Mesendoderm (in vitro differentiated cells): Measurements from ENCODE around the gene PABPC1L2A. TPM values are rescaled to one million over a fixed set of nuclear protein-coding genes. Genes with fewer than 3 reads are reported as not detected.
"Not testable (repeated sequence)": the region's sequence is repeated elsewhere in the genome, so short reads cannot be mapped to it uniquely, and the experiment has no call there.

Experiments
- DNase-seq: peaks from one replicate; pipeline ENCODE4 v3.0.0; 2013
- H2AK5ac ChIP-seq: 2 replicates; pipeline ENCODE4 v1.6.1; 2013; ENCODE audit warnings: low read length, inconsistent platforms
- H2BK120ac ChIP-seq: 2 replicates; pipeline ENCODE4 v1.6.1; 2013; ENCODE audit warnings: low read depth, mild to moderate bottlenecking, low read length, moderate library complexity, mixed read lengths
- H2BK15ac ChIP-seq: replicated peaks from 2 replicates; pipeline ENCODE4 v1.6.1; 2013; ENCODE audit warnings: low read depth, mild to moderate bottlenecking, moderate library complexity
- H2BK5ac ChIP-seq: 2 replicates; pipeline ENCODE4 v1.6.1; 2013; ENCODE audit warnings: low read length, inconsistent platforms
- H3K18ac ChIP-seq: 2 replicates; pipeline ENCODE4 v1.6.1; 2013; ENCODE audit warnings: mild to moderate bottlenecking, low read length, mixed read lengths
- H3K23ac ChIP-seq: one replicate; pipeline ENCODE4 v1.6.1; 2013; ENCODE audit warnings: low read length
- H3K27ac ChIP-seq: 2 replicates; pipeline ENCODE4 v1.5.1; 2013; ENCODE audit warnings: low read depth, mild to moderate bottlenecking, inconsistent platforms, low read length, moderate library complexity
- H3K27me3 ChIP-seq: 2 replicates; pipeline ENCODE4 v1.6.1; 2013; ENCODE audit warnings: low read length, control low read depth, mild to moderate bottlenecking, inconsistent platforms; ENCODE audit not compliant: insufficient read depth, poor library complexity
- H3K36me3 ChIP-seq: 2 replicates; pipeline ENCODE4 v1.6.1; 2013; ENCODE audit warnings: low read length, inconsistent platforms; ENCODE audit not compliant: control insufficient read depth, insufficient read depth
- H3K4ac ChIP-seq: one replicate; pipeline ENCODE4 v1.6.1; 2013; ENCODE audit warnings: low read depth, mild to moderate bottlenecking, low read length, moderate library complexity
- H3K4me1 ChIP-seq: 2 replicates; pipeline ENCODE4 v1.6.1; 2013; ENCODE audit warnings: low read depth, low read length, inconsistent platforms; ENCODE audit not compliant: control insufficient read depth
- H3K4me2 ChIP-seq: 2 replicates; pipeline ENCODE4 v1.6.1; 2013; ENCODE audit warnings: low read length
- H3K4me3 ChIP-seq: 2 replicates; pipeline ENCODE4 v1.5.1; 2013; ENCODE audit warnings: mild to moderate bottlenecking, low read length
- H3K56ac ChIP-seq: one replicate; pipeline ENCODE4 v1.6.1; 2013; ENCODE audit warnings: low read length
- H3K79me1 ChIP-seq: 2 replicates; pipeline ENCODE4 v1.6.1; 2013; ENCODE audit warnings: low read length, inconsistent platforms
- H3K79me2 ChIP-seq: 2 replicates; pipeline ENCODE4 v1.6.1; 2013; ENCODE audit warnings: mild to moderate bottlenecking, low read length; ENCODE audit not compliant: control insufficient read depth, insufficient read depth
- H3K9ac ChIP-seq: 2 replicates; pipeline ENCODE4 v1.6.1; 2013; ENCODE audit warnings: low read length, inconsistent platforms
- H4K5ac ChIP-seq: one replicate; pipeline ENCODE4 v1.6.1; 2013; ENCODE audit warnings: low read length
- H4K8ac ChIP-seq: one replicate; pipeline ENCODE4 v1.6.1; 2013; ENCODE audit warnings: low read depth, mild to moderate bottlenecking, control low read depth, low read length, moderate library complexity
- WGBS: extraction: QIAGEN DNeasy Blood & Tissue Kit; methylation state at CpG from one replicate; pipeline ENCODE4 v1.1.7; 2013; ENCODE audit warnings: low lambda C conversion rate, missing lambda C conversion rate; ENCODE audit not compliant: insufficient coverage; ENCODE audit errors: extremely low coverage; 5-methylcytosine and 5-hydroxymethylcytosine counted together
- polyA plus RNA-seq, 2 experiments: library from polyadenylated mRNA; stranded (reverse); fragments of 200-250 nt; gene quantifications; one replicate each; pipeline ENCODE4 v1.2.3, GENCODE V29; 2013

Gene PABPC1L2A
- polyA plus RNA-seq (2013, experiment 1 of 2): 0.13 TPM
- polyA plus RNA-seq (2013, experiment 2 of 2): 0.04 TPM

GRCh38 chrX:73079024-73079562 lies at the start of gene PABPC1L2A:
Gene PABPC1L2A (minus strand): TSS chrX:73079512. CDS start chrX:73079386, 126 bp downstream.
- H3K4ac ChIP-seq, H4K8ac ChIP-seq, H4K5ac ChIP-seq, H3K36me3 ChIP-seq, H3K4me2 ChIP-seq, H2AK5ac ChIP-seq, H3K27me3 ChIP-seq, H3K9ac ChIP-seq, H3K79me1 ChIP-seq, H3K4me1 ChIP-seq, H2BK15ac ChIP-seq, H3K23ac ChIP-seq, H3K4me3 ChIP-seq, H3K27ac ChIP-seq, H3K56ac ChIP-seq, H2BK5ac ChIP-seq, H3K79me2 ChIP-seq, DNase-seq, H2BK120ac ChIP-seq, H3K18ac ChIP-seq: not testable (repeated sequence)
- WGBS: no CpG with 5 or more reads among the region's 45 CpGs

- H3K4me2 ChIP-seq: no peak overlapping the region
- H4K8ac ChIP-seq: no peak overlapping the region
- no peak overlapping the region for H3K4me3 ChIP-seq
- no CpG with 5 or more reads among the region's 23 CpGs for WGBS
- no peak overlapping the region for H2BK120ac ChIP-seq
- no peak overlapping the region for H4K5ac ChIP-seq
- no peak overlapping the region for H3K23ac ChIP-seq
- H3K79me2 ChIP-seq: no peaks in the 10 kb centered on the region
- H3K36me3 ChIP-seq: no peaks in the 10 kb centered on the region
- no peaks in the 10 kb centered on the region for H3K4me1 ChIP-seq
- H3K56ac ChIP-seq: peak overlapping the region; percentile 15
- H3K9ac ChIP-seq: no peak overlapping the region
- no peak overlapping the region for H2BK15ac ChIP-seq
- H2AK5ac ChIP-seq: no peak overlapping the region
- peak; percentile 88 for DNase-seq
- H3K79me1 ChIP-seq: no peaks in the 10 kb centered on the region
- H3K18ac ChIP-seq: no peak overlapping the region
- no peak overlapping the region for H3K4ac ChIP-seq
- no peak overlapping the region for H3K27ac ChIP-seq
- no peak overlapping the region for H2BK5ac ChIP-seq
- no peaks in the 10 kb centered on the region for H3K27me3 ChIP-seq
Observed at GRCh38 chrX:73127700-73128241, 48.5 kb upstream of the PABPC1L2A start.

GRCh38 chrX:73126240-73126639 lies 46.9 kb upstream of the PABPC1L2A start:
- Histone ChIP-seq H3K4me2 (no peak overlapping the region), H2AK5ac (no peak overlapping the region), H3K79me2 (no peaks in the 10 kb centered on the region), H4K5ac (no peak overlapping the region), H3K79me1 (no peaks in the 10 kb centered on the region), H2BK120ac (no peak overlapping the region), H3K56ac (no peak overlapping the region), H2BK15ac (no peak overlapping the region), H3K4me3 (no peak overlapping the region), H3K18ac (no peak overlapping the region), H3K4me1 (no peaks in the 10 kb centered on the region), H3K23ac (no peak overlapping the region), H2BK5ac (no peak overlapping the region), H3K9ac (no peak overlapping the region), H3K36me3 (no peaks in the 10 kb centered on the region), H3K4ac (no peak overlapping the region), H3K27me3 (no peaks in the 10 kb centered on the region), H4K8ac (no peak overlapping the region), H3K27ac (no peak overlapping the region)
- no CpG with 5 or more reads among the region's 6 CpGs for WGBS
- DNase-seq: no peak

GRCh38 chrX:73099505-73099904 lies 20.2 kb upstream of the PABPC1L2A start:
- not testable (repeated sequence) for H3K56ac ChIP-seq, H2BK15ac ChIP-seq, H3K79me1 ChIP-seq, H3K4me1 ChIP-seq, H3K79me2 ChIP-seq, H2BK5ac ChIP-seq, H2BK120ac ChIP-seq, H3K27ac ChIP-seq, H4K8ac ChIP-seq, DNase-seq, H3K36me3 ChIP-seq, H3K18ac ChIP-seq, H3K4me2 ChIP-seq, H3K4me3 ChIP-seq, H3K23ac ChIP-seq, H4K5ac ChIP-seq, H3K27me3 ChIP-seq, H2AK5ac ChIP-seq, H3K9ac ChIP-seq, H3K4ac ChIP-seq
- WGBS: no CpG with 5 or more reads among the region's 9 CpGs

GRCh38 chrX:73086766-73087165 lies 7.5 kb upstream of the PABPC1L2A start:
- not testable (repeated sequence) for H2BK15ac ChIP-seq, H3K27me3 ChIP-seq, H3K9ac ChIP-seq, H3K4ac ChIP-seq, H3K4me3 ChIP-seq, H4K8ac ChIP-seq, H3K4me1 ChIP-seq, H3K23ac ChIP-seq, DNase-seq, H4K5ac ChIP-seq, H2AK5ac ChIP-seq, H3K79me2 ChIP-seq, H2BK5ac ChIP-seq, H3K36me3 ChIP-seq, H3K27ac ChIP-seq, H3K18ac ChIP-seq, H2BK120ac ChIP-seq, H3K4me2 ChIP-seq, H3K56ac ChIP-seq, H3K79me1 ChIP-seq
- WGBS: no CpG with 5 or more reads among the region's 1 CpG

- WGBS: no CpG with 5 or more reads among the region's 44 CpGs
- not testable (repeated sequence) for H4K5ac ChIP-seq, H3K4me3 ChIP-seq, H3K27ac ChIP-seq, H4K8ac ChIP-seq, H3K4me1 ChIP-seq, H3K36me3 ChIP-seq, H3K23ac ChIP-seq, H3K4ac ChIP-seq, H3K56ac ChIP-seq, H3K79me2 ChIP-seq, H3K27me3 ChIP-seq, H3K79me1 ChIP-seq, H2BK5ac ChIP-seq, H3K9ac ChIP-seq, H2BK120ac ChIP-seq, DNase-seq, H3K4me2 ChIP-seq, H2BK15ac ChIP-seq, H3K18ac ChIP-seq, H2AK5ac ChIP-seq
Observed at GRCh38 chrX:73079884-73080283, 572 bp upstream of the PABPC1L2A start.
